Mucosa of descending colon (tissue), 3 donors: ENCODE measurements around the gene PRR15L. TPM values are rescaled to one million over a fixed set of nuclear protein-coding genes. Genes with fewer than 3 reads are reported as not detected.
"Not testable (repeated sequence)": the region's sequence is repeated elsewhere in the genome, so short reads cannot be mapped to it uniquely, and the experiment has no call there.

Experiments
- ATAC-seq: fragments of 200-7000 bp; cut with Tn5 transposase; one replicate; pipeline ENCODE4 v1.9.1; 2020; ENCODE audit warnings: mild to moderate bottlenecking, moderate library complexity
- DNase-seq, 3 donors: peaks; one replicate each; pipeline ENCODE4 v3.0.0-alpha.2; 2020
- H3K36me3 ChIP-seq: fragments of 200-600 bp; one replicate; pipeline ENCODE4 v1.8.0; 2021; ENCODE audit warnings: low read depth, mild to moderate bottlenecking
- H3K4me1 ChIP-seq: fragments of 200-600 bp; one replicate; pipeline ENCODE4 v1.8.0; 2021; ENCODE audit warnings: low read depth, mild to moderate bottlenecking
- H3K4me3 ChIP-seq: fragments of 200-600 bp; one replicate; pipeline ENCODE4 v1.8.0; 2021; ENCODE audit warnings: mild to moderate bottlenecking
- H3K9me3 ChIP-seq: fragments of 200-600 bp; one replicate; pipeline ENCODE4 v1.8.0; 2021; ENCODE audit warnings: mild to moderate bottlenecking
- CTCF ChIP-seq: fragments of 200-600 bp; IDR thresholded peaks from one replicate; pipeline ENCODE4 v1.8.0; 2022; ENCODE audit warnings: antibody characterized with exemption, mild to moderate bottlenecking
- intact Hi-C, 2 donors: fragments of 100-400 bp; cut with DNase I in 1 of 2; cut with micrococcal nuclease in 1 of 2; formaldehyde crosslinking; loops; one replicate each; pipeline versions ENCODE4 v1.11.0 to v1.11.1; 2022; cut with DNase I, micrococcal nuclease
- total RNA-seq, 3 donors: library from RNA; stranded (reverse); fragmentation: NEBNext Ultra II Directional in 2 of 3; extraction: Animal tissue kit (Norgen Biotek cat#: 25700) in 2 of 3; gene quantifications; one replicate each; pipeline versions ENCODE4 v1.2.1 to v1.2.4, GENCODE V29; 2021 to 2023
- donor health status: DM: no; HTN: no; CAD: no; lungs with moderate emphysema.
- donor health status: DM: no; HTN: no; CAD: no.
- donor health status: DM: no; HTN: yes; CAD: no.

PRR15L gene
- total RNA-seq, 3 donors from 2014 or later = 101 to 347 (median 243) TPM

- ATAC-seq (peak; percentile 75), DNase-seq (no peak)
- intact Hi-C loops = no loop called here
- H3K9me3 ChIP-seq = no peaks in the 10 kb centered on the region
- no peaks in the 10 kb centered on the region for H3K4me1 ChIP-seq
- TF ChIP-seq CTCF = no peak
- H3K36me3 ChIP-seq = no peaks in the 10 kb centered on the region
- H3K4me3 ChIP-seq = no peak overlapping the region
Observed at GRCh38 chr17:48002266-48002915, 44.7 kb upstream of the PRR15L start.

GRCh38 chr17:48001657-48002056 is 44.0 kb upstream of the PRR15L start:
- H3K4me1 ChIP-seq, H3K4me3 ChIP-seq, H3K9me3 ChIP-seq, DNase-seq, H3K36me3 ChIP-seq, ATAC-seq, intact Hi-C loops: not testable (repeated sequence)

- Histone ChIP-seq H3K9me3 (no peaks in the 10 kb centered on the region), H3K4me3 (no peak overlapping the region), H3K4me1 (no peaks in the 10 kb centered on the region), H3K36me3 (no peaks in the 10 kb centered on the region)
- no peak for TF ChIP-seq CTCF
- ATAC-seq (no peak), DNase-seq (no peak)
- intact Hi-C loops = no loop called here
Observed at GRCh38 chr17:48001197-48001596, 43.5 kb upstream of the PRR15L start.

GRCh38 chr17:47999582-47999981 is 41.9 kb upstream of the PRR15L start:
- H3K36me3 ChIP-seq = no peaks in the 10 kb centered on the region
- no peak for DNase-seq
- peak; percentile 80 for ATAC-seq
- TF ChIP-seq CTCF = no peak
- intact Hi-C loops = no loop called here
- H3K9me3 ChIP-seq = no peaks in the 10 kb centered on the region
- no peak overlapping the region for H3K4me3 ChIP-seq
- no peaks in the 10 kb centered on the region for H3K4me1 ChIP-seq

- intact Hi-C loops = no loop called here
- no peaks in the 10 kb centered on the region for H3K9me3 ChIP-seq
- H3K36me3 ChIP-seq = no peaks in the 10 kb centered on the region
- DNase-seq (no peak), ATAC-seq (no peak)
- no peak overlapping the region for H3K4me3 ChIP-seq
- TF ChIP-seq CTCF = no peak
- H3K4me1 ChIP-seq = no peaks in the 10 kb centered on the region
Observed at GRCh38 chr17:47998044-47998443, 40.4 kb upstream of the PRR15L start.

- H3K4me3 ChIP-seq = no peak overlapping the region
- H3K4me1 ChIP-seq = no peaks in the 10 kb centered on the region
- TF ChIP-seq CTCF = no peak
- no peak for ATAC-seq
- no peaks in the 10 kb centered on the region for H3K9me3 ChIP-seq
- no peak for DNase-seq
- H3K36me3 ChIP-seq = no peaks in the 10 kb centered on the region
- intact Hi-C loops = no loop called here
Observed at GRCh38 chr17:47997586-47997985, 39.9 kb upstream of the PRR15L start.
